ENCODE results near the gene GRN. TPM values are rescaled to one million over a fixed set of nuclear protein-coding genes. Genes with fewer than 3 reads are reported as not detected.
"Not testable (repeated sequence)": the region's sequence is repeated elsewhere in the genome, so short reads cannot be mapped to it uniquely, and the experiment has no call there.

GRN gene
- total and polyA plus RNA-seq, 2 donors, result 155 to 241 TPM

DNA sequence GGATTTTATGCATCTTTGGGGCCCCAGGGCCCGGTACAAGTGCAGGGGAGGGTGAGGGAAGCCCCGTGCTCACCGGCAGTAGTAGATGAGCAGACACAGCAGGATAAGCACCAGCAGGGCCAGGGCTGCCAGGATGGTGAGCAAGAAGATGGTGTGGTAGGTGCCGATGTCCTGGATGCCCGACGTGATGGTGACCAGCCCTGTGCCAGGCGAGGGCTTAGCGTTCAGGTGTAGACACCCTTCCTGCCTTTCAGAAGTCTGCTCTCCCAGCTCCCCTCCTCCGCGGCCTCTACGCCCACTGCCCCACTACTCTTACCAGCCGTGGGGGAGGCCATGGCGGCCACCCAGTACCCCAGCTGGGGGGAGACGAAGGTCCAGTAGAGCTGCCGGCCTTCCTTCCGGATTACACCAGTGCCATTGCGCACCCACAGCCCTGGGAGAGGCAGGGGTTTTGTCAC lies 10.6 kb downstream of the GRN start:
- no peaks in the 10 kb centered on the region for H3K4me1 ChIP-seq (ENCODE audit: insufficient read depth)
- H3K36me3 ChIP-seq (ENCODE audit: insufficient read depth), result peaks cover 2% of the 10 kb centered on the region
- no peak overlapping the region for H3K4me3 ChIP-seq (ENCODE audit: low read depth, low read length)
- no peak for DNase-seq (ENCODE audit: extremely low spot score)
- WGBS, result 86% methylated on average over 17 of the region's 17 CpGs
- no peak overlapping the region for H3K27ac ChIP-seq (ENCODE audit: low read depth)

DNA sequence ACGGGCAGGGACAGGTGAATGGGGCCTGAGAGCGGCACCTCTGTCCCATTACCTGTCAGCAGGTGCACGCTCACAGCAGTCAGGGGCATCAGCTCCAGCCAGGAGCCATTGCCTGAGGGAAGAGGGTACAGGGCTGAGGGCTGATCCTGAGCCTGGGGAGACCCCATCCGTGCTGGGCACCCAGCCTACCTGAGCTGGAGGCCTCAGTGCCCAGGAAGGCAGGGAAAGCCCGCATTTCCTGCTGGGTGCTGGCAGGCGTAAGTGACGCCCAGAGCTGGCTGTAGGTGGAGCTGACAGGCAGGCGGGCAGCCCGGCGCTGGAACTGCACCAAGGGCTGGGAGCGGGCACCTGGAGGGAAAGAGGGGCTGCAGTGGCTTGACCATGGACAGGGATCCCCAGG lies 11.1 kb downstream of the GRN start:
- DNase-seq (ENCODE audit: extremely low spot score), result no peak
- Histone ChIP-seq H3K27ac (ENCODE audit: low read depth) (no peak overlapping the region), H3K36me3 (ENCODE audit: insufficient read depth) (peaks cover 2% of the 10 kb centered on the region), H3K4me3 (ENCODE audit: low read depth, low read length) (no peak overlapping the region), H3K4me1 (ENCODE audit: insufficient read depth) (no peaks in the 10 kb centered on the region)
- WGBS, result 92% methylated on average over 11 of the region's 11 CpGs

DNA sequence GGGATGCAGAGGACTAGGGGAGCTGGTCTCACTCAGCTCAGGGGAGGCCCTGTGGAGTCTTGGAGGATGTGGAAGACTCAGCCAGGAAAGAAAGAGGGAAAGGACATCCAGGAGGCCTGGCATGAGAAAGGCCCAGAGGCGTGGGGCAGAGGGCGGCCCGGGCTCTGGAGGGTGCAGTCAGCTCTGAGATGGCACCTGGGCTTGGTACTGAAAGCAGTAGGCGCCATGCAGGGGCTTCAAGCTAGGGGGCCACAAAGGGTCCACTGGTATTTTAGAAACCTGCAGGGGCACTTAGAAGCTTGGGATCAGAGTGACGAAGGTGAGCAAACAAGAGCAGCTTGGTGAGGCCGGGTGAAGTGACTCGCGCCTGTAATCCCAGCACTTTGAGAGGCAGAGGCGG lies 13.0 kb downstream of the GRN start:
- Histone ChIP-seq H3K36me3 (ENCODE audit: insufficient read depth) (no peaks in the 10 kb centered on the region), H3K27ac (ENCODE audit: low read depth) (no peak overlapping the region), H3K4me3 (ENCODE audit: low read depth, low read length) (no peak overlapping the region), H3K4me1 (ENCODE audit: insufficient read depth) (no peaks in the 10 kb centered on the region)
- DNase-seq (ENCODE audit: extremely low spot score), result no peak
- 90% methylated on average over 9 of the region's 9 CpGs for WGBS

DNA sequence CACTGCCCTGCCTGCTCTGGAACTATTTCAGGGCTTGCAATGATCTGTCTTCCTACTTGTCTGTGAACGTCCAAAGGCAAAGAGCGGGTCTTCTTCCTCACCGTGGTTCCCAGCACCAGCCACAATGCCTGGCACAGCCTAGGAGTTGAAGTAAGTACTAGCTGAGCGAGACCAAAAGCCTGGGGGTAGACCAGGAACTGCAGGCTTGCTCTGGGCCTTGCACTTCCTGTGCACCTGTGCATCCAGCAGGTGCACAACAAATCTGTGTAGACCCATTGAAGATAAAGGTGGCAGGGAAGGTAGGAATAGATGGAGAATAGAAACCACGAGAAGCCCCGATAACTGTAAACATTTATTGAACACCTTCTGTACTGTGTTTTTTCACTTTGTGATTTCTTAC lies 13.9 kb downstream of the GRN start:
- Histone ChIP-seq H3K27ac (ENCODE audit: low read depth) (no peak overlapping the region), H3K4me3 (ENCODE audit: low read depth, low read length) (no peak overlapping the region), H3K36me3 (ENCODE audit: insufficient read depth) (no peaks in the 10 kb centered on the region), H3K4me1 (ENCODE audit: insufficient read depth) (no peaks in the 10 kb centered on the region)
- 80% methylated on average over 6 of the region's 6 CpGs for WGBS
- no peak for DNase-seq (ENCODE audit: extremely low spot score)

DNA sequence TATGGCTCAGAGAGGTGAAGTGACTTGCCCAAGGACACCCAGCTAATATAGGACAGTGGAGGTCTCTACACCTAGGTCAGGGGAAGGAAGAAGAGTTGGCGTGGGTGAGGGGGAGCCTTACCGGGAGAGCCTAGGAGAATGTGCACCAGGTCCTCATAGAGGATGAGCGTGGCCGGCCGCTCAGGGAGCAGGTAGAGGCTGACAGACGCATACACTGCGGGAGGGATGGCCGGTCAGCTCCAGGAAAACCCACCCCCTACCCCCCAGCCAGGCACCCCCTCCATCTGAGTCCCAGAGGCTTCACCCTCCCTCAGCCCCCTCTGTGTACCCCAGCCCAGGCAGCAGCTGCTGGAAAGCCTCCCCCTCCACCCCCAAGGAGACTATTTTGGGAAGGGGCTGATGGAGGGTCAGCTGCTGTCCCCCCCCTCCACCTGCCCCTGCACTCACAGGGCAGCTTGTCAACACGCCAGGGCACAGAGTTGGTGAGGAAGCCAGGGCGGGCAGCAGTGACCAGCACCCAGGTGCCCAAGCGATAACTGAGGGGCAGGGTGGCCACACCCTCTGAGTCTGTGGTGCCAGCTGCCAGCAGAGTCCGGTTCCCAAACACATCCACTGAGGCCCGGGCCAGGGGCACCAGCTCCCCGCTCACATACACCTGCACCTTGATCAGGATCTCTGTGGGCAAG lies 14.5 kb downstream of the GRN start:
- H3K4me1 ChIP-seq (ENCODE audit: insufficient read depth), result no peaks in the 10 kb centered on the region
- H3K36me3 ChIP-seq (ENCODE audit: insufficient read depth), result no peaks in the 10 kb centered on the region
- no peak for DNase-seq (ENCODE audit: extremely low spot score)
- no peak overlapping the region for H3K4me3 ChIP-seq (ENCODE audit: low read depth, low read length)
- no peak overlapping the region for H3K27ac ChIP-seq (ENCODE audit: low read depth)
- 87% methylated on average over 14 of the region's 14 CpGs for WGBS

DNA sequence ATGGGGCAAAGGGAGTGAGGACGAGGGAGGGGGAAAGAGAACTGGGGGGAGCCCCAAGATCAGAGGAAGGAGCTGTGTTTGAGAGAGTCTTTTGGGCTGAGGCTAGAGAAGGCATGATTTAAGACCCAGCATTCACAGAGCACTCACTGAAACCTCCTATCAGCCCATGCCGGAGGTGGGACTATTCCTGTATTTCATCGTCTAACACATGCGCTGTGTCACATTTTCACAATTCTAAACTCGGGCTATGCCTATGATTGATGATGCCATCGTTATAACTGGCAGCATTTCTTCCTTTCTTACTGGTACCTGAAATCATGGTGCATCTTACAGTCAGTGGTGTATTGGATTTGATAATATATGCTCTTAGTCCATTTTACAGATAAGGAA lies 15.0 kb downstream of the GRN start:
- 55% methylated on average over 6 of the region's 6 CpGs for WGBS
- Histone ChIP-seq H3K27ac (ENCODE audit: low read depth) (no peak overlapping the region), H3K4me1 (ENCODE audit: insufficient read depth) (no peaks in the 10 kb centered on the region), H3K36me3 (ENCODE audit: insufficient read depth) (no peaks in the 10 kb centered on the region), H3K4me3 (ENCODE audit: low read depth, low read length) (no peak overlapping the region)
- DNase-seq (ENCODE audit: extremely low spot score), result no peak

DNA sequence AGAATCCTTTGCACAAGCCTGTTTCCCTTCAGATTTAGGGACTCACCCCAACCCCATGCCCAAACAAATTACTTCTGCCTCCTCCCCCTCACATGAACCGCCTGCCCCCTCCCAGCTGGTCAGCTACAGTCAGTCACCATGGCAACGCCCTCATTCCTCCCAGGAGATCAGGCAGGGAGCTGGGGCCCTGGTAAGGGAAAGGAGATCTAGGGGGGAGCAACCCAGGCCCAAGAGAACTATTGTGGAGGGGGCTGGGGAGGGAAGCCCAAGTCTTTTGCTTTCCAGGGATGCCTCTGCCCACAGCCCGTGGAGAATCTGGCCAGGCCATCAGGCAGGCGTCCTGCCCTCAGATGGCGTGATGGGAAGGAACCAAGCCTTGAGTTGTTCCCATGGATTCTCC lies 15.7 kb downstream of the GRN start:
- H3K27ac ChIP-seq (ENCODE audit: low read depth), result no peak overlapping the region
- no peak for DNase-seq (ENCODE audit: extremely low spot score)
- WGBS, result 38% methylated on average over 5 of the region's 5 CpGs

DNA sequence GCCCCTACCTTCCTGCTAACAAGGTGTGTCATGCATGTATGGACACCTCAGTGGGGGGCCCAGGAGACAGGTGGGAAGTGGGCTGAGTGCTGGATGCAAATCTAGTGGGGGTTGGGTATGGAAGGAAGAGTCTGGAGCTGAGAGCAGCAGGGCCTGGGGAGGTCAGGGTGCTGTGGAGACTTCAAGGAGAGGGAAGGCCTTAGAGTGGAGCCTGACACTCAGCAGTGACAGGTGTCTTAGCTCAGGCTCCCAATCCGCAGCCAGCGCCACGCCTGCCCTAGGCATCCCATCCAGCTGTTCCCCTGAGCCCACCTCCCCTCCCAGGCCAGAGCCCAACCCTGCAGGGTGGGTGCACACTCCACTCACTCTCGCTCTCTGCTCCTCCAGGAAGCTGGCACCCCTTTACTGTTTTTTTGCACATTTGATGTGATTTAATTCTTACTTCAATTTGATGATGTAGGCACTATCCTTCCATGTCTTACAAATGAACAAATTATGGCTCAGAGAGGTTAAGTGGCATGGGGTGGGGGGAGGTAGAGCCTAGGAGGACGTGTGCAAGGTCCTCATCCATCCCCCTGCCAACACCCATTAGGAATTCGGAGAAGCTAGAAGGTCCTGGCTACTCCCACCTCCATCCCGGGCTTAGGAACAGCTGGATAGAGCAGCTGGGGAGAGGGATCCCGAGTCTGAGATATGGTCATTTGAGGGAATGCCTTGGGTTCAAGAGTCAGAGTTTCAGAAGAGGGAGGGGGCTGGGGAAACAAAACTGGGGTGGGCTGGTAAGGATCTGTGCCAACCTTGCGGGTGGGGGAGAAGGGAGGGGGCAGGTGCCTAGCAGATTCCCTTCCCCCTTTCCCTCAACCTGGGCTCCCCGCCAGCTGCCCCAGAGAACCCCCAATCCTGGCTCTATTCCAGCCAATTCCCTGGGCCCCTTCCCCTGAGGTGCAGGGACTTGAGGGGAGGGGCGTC lies 16.5 kb downstream of the GRN start:
- no peak overlapping the region for H3K27ac ChIP-seq (ENCODE audit: low read depth)
- H3K4me3 ChIP-seq (ENCODE audit: low read depth, low read length), result no peak overlapping the region
- no peak for DNase-seq (ENCODE audit: extremely low spot score)
- 48% methylated on average over 11 of the region's 11 CpGs for WGBS
- H3K36me3 ChIP-seq (ENCODE audit: insufficient read depth), result no peaks in the 10 kb centered on the region
- H3K4me1 ChIP-seq (ENCODE audit: insufficient read depth), result no peaks in the 10 kb centered on the region

More for the DNA sequence above, 15.7 kb downstream of the GRN start:
- Histone ChIP-seq H3K4me1 (ENCODE audit: insufficient read depth) (no peaks in the 10 kb centered on the region), H3K36me3 (ENCODE audit: insufficient read depth) (no peaks in the 10 kb centered on the region), H3K4me3 (ENCODE audit: low read depth, low read length) (no peak overlapping the region)

DNA sequence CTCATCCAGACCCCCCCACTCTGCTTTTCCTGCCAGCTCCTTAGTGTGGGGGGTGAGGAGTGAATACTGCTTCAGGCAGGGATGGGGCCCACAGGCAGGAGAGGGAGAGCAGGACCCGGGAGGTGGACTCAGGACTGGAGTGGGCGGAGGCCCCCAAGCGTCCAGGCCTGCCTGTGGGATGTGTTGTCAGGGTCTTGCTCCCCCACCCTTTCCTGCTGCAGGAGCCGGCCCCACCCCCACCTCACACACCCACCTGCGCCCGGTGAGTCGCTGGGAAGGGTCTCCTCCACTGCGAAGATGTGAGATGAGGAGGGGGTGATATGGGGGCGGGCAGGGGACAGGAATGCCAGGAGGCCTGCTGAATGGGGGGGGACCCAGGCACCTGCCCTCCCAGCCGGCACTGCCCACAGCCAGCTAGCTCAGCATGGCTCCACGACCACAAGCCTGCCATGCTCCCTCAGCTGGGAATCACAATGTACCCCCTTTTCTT lies 17.4 kb downstream of the GRN start:
- H3K4me3 ChIP-seq (ENCODE audit: low read depth, low read length), result no peak overlapping the region
- DNase-seq (ENCODE audit: extremely low spot score), result no peak
- WGBS, result 19% methylated on average over 11 of the region's 11 CpGs

DNA sequence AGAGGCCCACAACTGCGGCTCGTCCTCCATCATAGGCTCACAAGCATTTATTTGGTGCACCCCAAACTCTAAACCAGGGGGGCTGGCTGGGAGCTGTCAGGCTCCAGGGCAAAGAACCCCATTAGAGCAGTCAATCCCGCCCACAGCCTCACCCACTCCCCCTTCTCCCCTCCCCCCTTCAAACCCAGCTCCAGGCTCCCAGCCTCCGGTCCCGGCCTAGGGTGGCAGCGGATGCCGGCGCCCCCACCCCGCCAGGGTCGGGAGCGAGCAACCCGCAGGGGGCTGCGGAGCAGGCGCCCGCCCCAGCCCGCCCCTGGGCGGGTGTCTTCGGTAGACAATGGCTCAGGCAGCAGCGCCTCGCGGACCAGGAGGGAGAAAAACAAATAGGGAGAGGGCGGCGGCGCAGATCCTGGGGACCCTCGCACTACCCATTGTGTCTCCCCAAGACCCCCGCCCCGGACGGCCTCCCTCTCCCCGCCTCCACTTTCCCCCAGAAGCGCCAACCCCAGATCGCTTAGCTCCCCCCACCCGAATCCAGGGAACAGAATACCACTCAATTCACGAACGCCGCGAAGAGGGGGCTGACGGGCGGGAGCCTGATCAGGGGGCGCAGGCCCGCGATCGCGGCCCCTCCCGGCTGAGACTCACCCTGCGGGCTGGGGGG lies 18.0 kb downstream of the GRN start:
- 1% methylated on average over 45 of the region's 45 CpGs for WGBS
- no peak for DNase-seq (ENCODE audit: extremely low spot score)
- H3K36me3 ChIP-seq (ENCODE audit: insufficient read depth), result no peaks in the 10 kb centered on the region
- H3K4me3 ChIP-seq (ENCODE audit: low read depth, low read length), result peak overlapping the region; percentile 61
- no peak overlapping the region for H3K27ac ChIP-seq (ENCODE audit: low read depth)
- no peaks in the 10 kb centered on the region for H3K4me1 ChIP-seq (ENCODE audit: insufficient read depth)

More for the DNA sequence above, 17.4 kb downstream of the GRN start:
- H3K36me3 ChIP-seq (ENCODE audit: insufficient read depth), result no peaks in the 10 kb centered on the region
- no peak overlapping the region for H3K27ac ChIP-seq (ENCODE audit: low read depth)
- H3K4me1 ChIP-seq (ENCODE audit: insufficient read depth), result no peaks in the 10 kb centered on the region

DNA sequence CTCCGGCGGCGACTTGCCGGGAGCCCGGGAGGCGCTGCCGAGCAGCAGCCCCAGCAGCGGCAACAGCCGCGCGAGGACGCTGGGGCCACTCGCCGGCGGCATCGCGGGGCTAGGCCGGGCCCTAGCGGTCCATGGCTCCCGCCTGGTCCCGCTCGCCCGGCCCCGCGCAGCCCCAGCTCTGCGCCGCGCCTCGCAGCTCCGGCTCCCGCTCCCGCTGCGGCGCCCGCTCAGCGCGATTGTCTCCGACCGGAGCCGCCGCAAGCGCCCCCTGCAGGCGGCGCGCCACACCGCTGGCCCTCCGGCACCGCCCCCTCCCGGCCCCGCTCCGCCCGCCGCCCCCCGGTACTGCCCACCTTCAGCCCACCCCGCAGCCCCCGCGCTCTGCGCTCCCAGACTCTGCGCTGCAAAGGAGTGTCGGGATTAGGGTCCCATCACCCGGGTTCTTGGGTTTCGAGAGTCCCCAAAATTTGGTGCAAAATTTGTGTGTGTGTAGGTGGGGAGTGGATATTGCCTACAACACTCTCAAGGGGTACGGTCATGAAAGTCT lies 18.6 kb downstream of the GRN start, which contains the start of gene FAM171A2:
TSS of gene FAM171A2 (minus strand) at position 241 of the 547 bp plus-strand sequence. CDS start at position 102, 139 bp downstream.
- no peak for DNase-seq (ENCODE audit: extremely low spot score)
- WGBS, result under 1% methylated on average over 63 of the region's 63 CpGs
- Histone ChIP-seq H3K36me3 (ENCODE audit: insufficient read depth) (no peaks in the 10 kb centered on the region), H3K4me1 (ENCODE audit: insufficient read depth) (no peaks in the 10 kb centered on the region), H3K27ac (ENCODE audit: low read depth) (no peak within 1 kb of the TSS), H3K4me3 (ENCODE audit: low read depth, low read length) (peak within 1 kb of the TSS; percentile 61)

DNA sequence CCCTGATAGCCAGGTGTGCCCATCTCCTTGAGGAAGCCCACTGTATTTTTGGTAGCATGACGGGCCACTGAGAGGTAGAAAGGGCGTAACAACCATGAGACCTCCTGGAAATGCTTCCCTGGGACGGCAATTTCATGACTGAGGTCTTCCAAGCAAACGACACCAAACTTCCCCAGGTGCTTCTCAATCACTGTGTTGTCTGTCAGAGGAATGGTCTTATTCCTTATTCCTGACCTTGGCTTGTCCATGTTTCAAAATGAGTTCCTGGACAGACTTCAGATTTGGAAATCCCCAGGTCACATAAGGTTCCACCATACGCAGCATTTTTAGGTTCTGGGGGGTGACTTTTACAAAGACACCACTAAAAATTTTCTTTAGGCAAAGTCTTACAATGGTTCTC lies 19.9 kb downstream of the GRN start:
- H3K4me1 ChIP-seq (ENCODE audit: insufficient read depth); H3K27ac ChIP-seq (ENCODE audit: low read depth); DNase-seq (ENCODE audit: extremely low spot score); H3K4me3 ChIP-seq (ENCODE audit: low read depth, low read length); H3K36me3 ChIP-seq (ENCODE audit: insufficient read depth): not testable (repeated sequence)
- WGBS, result 90% methylated on average over 5 of the region's 5 CpGs
